ENCODE results near the gene DIP2B. TPM values are rescaled to one million over a fixed set of nuclear protein-coding genes. Genes with fewer than 3 reads are reported as not detected.

DIP2B gene
- total RNA-seq, 1 donor from 2014 or later = 8.5 TPM

GRCh38 chr12:50628394-50628793 is 123.6 kb downstream of the DIP2B start:
- H3K4me3 ChIP-seq = no peak overlapping the region
- peaks cover 0 to 13% of the 10 kb centered on the region in 2 donors for H3K36me3 ChIP-seq
- no peaks in the 10 kb centered on the region for H3K9me3 ChIP-seq
- intact Hi-C loops (cut with DNase I) = no loop called here
- no peak for DNase-seq (ENCODE audit: low spot score in 2 of 2)
- H3K27ac ChIP-seq = no peak overlapping the region
- no peaks in the 10 kb centered on the region for H3K27me3 ChIP-seq
- no peaks in the 10 kb centered on the region for H3K4me1 ChIP-seq
- TF ChIP-seq, protein P1, sequence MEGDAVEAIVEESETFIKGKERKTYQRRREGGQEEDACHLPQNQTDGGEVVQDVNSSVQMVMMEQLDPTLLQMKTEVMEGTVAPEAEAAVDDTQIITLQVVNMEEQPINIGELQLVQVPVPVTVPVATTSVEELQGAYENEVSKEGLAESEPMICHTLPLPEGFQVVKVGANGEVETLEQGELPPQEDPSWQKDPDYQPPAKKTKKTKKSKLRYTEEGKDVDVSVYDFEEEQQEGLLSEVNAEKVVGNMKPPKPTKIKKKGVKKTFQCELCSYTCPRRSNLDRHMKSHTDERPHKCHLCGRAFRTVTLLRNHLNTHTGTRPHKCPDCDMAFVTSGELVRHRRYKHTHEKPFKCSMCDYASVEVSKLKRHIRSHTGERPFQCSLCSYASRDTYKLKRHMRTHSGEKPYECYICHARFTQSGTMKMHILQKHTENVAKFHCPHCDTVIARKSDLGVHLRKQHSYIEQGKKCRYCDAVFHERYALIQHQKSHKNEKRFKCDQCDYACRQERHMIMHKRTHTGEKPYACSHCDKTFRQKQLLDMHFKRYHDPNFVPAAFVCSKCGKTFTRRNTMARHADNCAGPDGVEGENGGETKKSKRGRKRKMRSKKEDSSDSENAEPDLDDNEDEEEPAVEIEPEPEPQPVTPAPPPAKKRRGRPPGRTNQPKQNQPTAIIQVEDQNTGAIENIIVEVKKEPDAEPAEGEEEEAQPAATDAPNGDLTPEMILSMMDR (IDR thresholded peaks at IDR 0.05) = no peak

- H3K27me3 ChIP-seq = no peaks in the 10 kb centered on the region
- peaks cover 0 to 3% of the 10 kb centered on the region in 2 donors for H3K4me1 ChIP-seq
- peaks cover 0 to 5% of the 10 kb centered on the region in 2 donors for H3K36me3 ChIP-seq
- intact Hi-C loops (cut with DNase I) = no loop called here
- H3K27ac ChIP-seq = no peak overlapping the region
- no peak overlapping the region for H3K4me3 ChIP-seq
- TF ChIP-seq, protein P1 (IDR thresholded peaks at IDR 0.05) = no peak
- DNase-seq (ENCODE audit: low spot score in 2 of 2) = no peak
- H3K9me3 ChIP-seq = no peaks in the 10 kb centered on the region
Observed at GRCh38 chr12:50633955-50634354, 129.2 kb downstream of the DIP2B start.

DNA sequence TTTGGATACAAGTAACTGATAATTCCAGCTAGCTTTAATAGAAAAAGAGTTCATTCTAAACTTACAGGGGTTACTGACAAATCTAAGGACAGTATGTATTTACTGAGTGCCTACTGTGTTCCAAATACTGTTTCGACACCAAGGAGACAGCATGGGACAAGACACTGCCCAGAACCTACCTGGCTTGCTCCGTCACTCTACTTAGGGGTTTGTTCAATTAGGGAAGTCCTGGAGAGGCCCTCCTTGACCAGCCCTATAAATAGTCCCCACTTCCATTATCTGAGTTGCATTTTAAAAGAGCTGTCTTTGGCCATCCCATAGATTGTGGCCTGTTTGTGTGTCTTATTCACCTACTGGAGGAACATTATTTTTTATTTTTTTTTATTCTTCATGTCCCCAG is 129.6 kb downstream of the DIP2B start:
- H3K9me3 ChIP-seq = no peaks in the 10 kb centered on the region
- H3K4me3 ChIP-seq = no peak overlapping the region
- no peak overlapping the region for H3K27ac ChIP-seq
- intact Hi-C loops (cut with DNase I) = no loop called here
- DNase-seq (ENCODE audit: low spot score in 2 of 2) = no peak
- no peaks in the 10 kb centered on the region for H3K27me3 ChIP-seq
- TF ChIP-seq, protein P1 (IDR thresholded peaks at IDR 0.05) = no peak
- H3K36me3 ChIP-seq = peaks cover 0 to 5% of the 10 kb centered on the region in 2 donors
- peaks cover 0 to 3% of the 10 kb centered on the region in 2 donors for H3K4me1 ChIP-seq

- Histone ChIP-seq H3K4me1 (peaks cover 0 to 3% of the 10 kb centered on the region in 2 donors), H3K9me3 (no peaks in the 10 kb centered on the region), H3K27ac (no peak overlapping the region), H3K4me3 (no peak overlapping the region), H3K36me3 (peaks cover 0 to 5% of the 10 kb centered on the region in 2 donors), H3K27me3 (no peaks in the 10 kb centered on the region)
- no peak for DNase-seq (ENCODE audit: low spot score in 2 of 2)
- intact Hi-C loops (cut with DNase I) = loop anchor here (5.0 kb wide), 1 partner anchor 558 kb away; no protein-coding TSS in a partner anchor
- TF ChIP-seq, protein P1 (IDR thresholded peaks at IDR 0.05) = no peak
Observed at GRCh38 chr12:50635364-50635763, 130.6 kb downstream of the DIP2B start.

DNA sequence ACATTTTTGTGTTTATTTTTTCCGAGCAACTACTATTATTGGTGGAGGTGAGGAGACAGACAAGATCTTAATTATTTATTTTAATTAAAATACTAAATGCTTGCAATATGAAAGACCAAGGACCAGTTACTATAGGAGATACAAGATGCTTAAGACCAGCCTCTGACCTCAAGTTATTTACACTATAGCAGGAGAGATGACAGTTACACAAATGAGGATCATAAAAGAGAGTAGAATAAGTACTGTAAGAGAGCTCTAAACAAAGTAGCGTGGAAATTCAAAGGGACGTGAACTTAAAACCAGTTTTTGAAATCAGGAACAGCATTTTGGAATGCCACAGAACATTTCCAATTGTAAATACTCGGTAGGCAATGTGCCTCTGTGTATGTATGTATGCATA is 131.1 kb downstream of the DIP2B start:
- DNase-seq (ENCODE audit: low spot score in 2 of 2) = no peak
- H3K4me1 ChIP-seq = peaks cover 0 to 3% of the 10 kb centered on the region in 2 donors
- intact Hi-C loops (cut with DNase I) = loop anchor here (5.0 kb wide), 1 partner anchor 559 kb away; no protein-coding TSS in a partner anchor
- no peaks in the 10 kb centered on the region for H3K27me3 ChIP-seq
- TF ChIP-seq, protein P1 (IDR thresholded peaks at IDR 0.05) = no peak
- H3K27ac ChIP-seq = no peak overlapping the region
- H3K36me3 ChIP-seq = peaks cover 0 to 3% of the 10 kb centered on the region in 2 donors
- no peak overlapping the region for H3K4me3 ChIP-seq
- H3K9me3 ChIP-seq = no peaks in the 10 kb centered on the region

- no peaks in the 10 kb centered on the region for H3K27me3 ChIP-seq
- H3K27ac ChIP-seq = no peak overlapping the region
- H3K9me3 ChIP-seq = no peaks in the 10 kb centered on the region
- TF ChIP-seq, protein P1 (IDR thresholded peaks at IDR 0.05) = no peak
- no peak for DNase-seq (ENCODE audit: low spot score in 2 of 2)
- H3K36me3 ChIP-seq = peaks cover 3 to 4% of the 10 kb centered on the region in 2 donors
- peaks cover 0 to 3% of the 10 kb centered on the region in 2 donors for H3K4me1 ChIP-seq
- H3K4me3 ChIP-seq = no peak overlapping the region
- intact Hi-C loops (cut with DNase I) = loop anchor here (5.0 kb wide), 1 partner anchor 559 kb away; no protein-coding TSS in a partner anchor
Observed at GRCh38 chr12:50636505-50636904, 131.7 kb downstream of the DIP2B start.

Measured in ascending aorta (tissue), 2 donors.